Natural killer cell (primary cell): ENCODE results near the gene RYR1. TPM values are rescaled to one million over a fixed set of nuclear protein-coding genes. Genes with fewer than 3 reads are reported as not detected.

Experiments used
- ATAC-seq, 3 donors: fragments of 150-1000 bp in 2 of 3; fragments of 200-7000 bp in 1 of 3; cut with Tn5 transposase; 1 replicate in 1 of 3; 2 replicates in 2 of 3; pipeline ENCODE4 v1.10.0; 2021; ENCODE audit warnings: mild to moderate bottlenecking in 2 of 3, moderate library complexity in 2 of 3
- DNase-seq, 2 donors: peaks; one replicate each; pipeline versions ENCODE4 v3.0.0 to v3.0.0-alpha.2; 2013 to 2021; ENCODE audit warnings: mixed read lengths in 1 of 2
- H3K27ac ChIP-seq: one replicate; pipeline ENCODE4 v1.5.1; 2013; ENCODE audit warnings: mild to moderate bottlenecking, low read length
- H3K27me3 ChIP-seq: one replicate; pipeline ENCODE4 v1.6.1; 2013; ENCODE audit warnings: low read length; ENCODE audit not compliant: control insufficient read depth, insufficient read depth
- H3K36me3 ChIP-seq: one replicate; pipeline ENCODE4 v1.6.1; 2013; ENCODE audit warnings: low read length; ENCODE audit not compliant: control insufficient read depth, insufficient read depth
- H3K4me1 ChIP-seq: one replicate; pipeline ENCODE4 v1.6.1; 2013; ENCODE audit warnings: low read length; ENCODE audit not compliant: control insufficient read depth, insufficient read depth
- H3K4me3 ChIP-seq: one replicate; pipeline ENCODE4 v1.5.1; 2013; ENCODE audit warnings: low read length
- H3K9me3 ChIP-seq: one replicate; pipeline ENCODE4 v1.6.1; 2013; ENCODE audit warnings: low read length; ENCODE audit not compliant: control insufficient read depth, insufficient read depth
- H3K27ac Mint-ChIP-seq, 2 donors: one replicate each; pipeline ENCODE4 v1.8.0; 2022; ENCODE audit warnings: mild to moderate bottlenecking in 2 of 2, mixed read lengths in 2 of 2, moderate library complexity in 1 of 2
- H3K27me3 Mint-ChIP-seq, 2 donors: one replicate each; pipeline ENCODE4 v1.8.0; 2022; ENCODE audit warnings: low read depth in 2 of 2, mixed read lengths in 2 of 2
- H3K36me3 Mint-ChIP-seq: one replicate; pipeline ENCODE4 v1.8.0; 2022; ENCODE audit warnings: mixed read lengths
- H3K4me1 Mint-ChIP-seq, 2 donors: one replicate each; pipeline ENCODE4 v1.8.0; 2022; ENCODE audit warnings: mixed read lengths in 2 of 2
- H3K4me3 Mint-ChIP-seq: one replicate; pipeline ENCODE4 v1.8.0; 2022; ENCODE audit warnings: mild to moderate bottlenecking, moderate library complexity, mixed read lengths
- H3K9me3 Mint-ChIP-seq, 2 donors: one replicate each; pipeline ENCODE4 v1.8.0; 2022; ENCODE audit warnings: mixed read lengths in 2 of 2
- CTCF ChIP-seq: fragments of 200-600 bp; IDR thresholded peaks from one replicate; pipeline ENCODE4 v1.8.0; 2022; ENCODE audit warnings: antibody characterized with exemption
- WGBS: methylation state at CpG from one replicate; pipeline ENCODE4 v1.1.7; 2013; ENCODE audit warnings: missing lambda C conversion rate; ENCODE audit not compliant: insufficient coverage; 5-methylcytosine and 5-hydroxymethylcytosine counted together
- intact Hi-C: fragments of 100-400 bp; cut with micrococcal nuclease; formaldehyde crosslinking; loops from one replicate; pipeline ENCODE4 v1.14.2; 2022
- total RNA-seq, 4 donors: library from RNA; stranded (reverse); fragments of 120-200 nt in 1 of 4; gene quantifications; one replicate each; pipeline versions ENCODE4 v1.2.3 to v1.2.4, GENCODE V29; 2013 to 2022

The RYR1 gene
- total RNA-seq, 3 donors from 2014 or later (not counting 1 experiment from before 2014, with no cell fraction given): 0.05 to 1.0 (median 0.65) TPM

- WGBS: 84% methylated on average over 4 of the region's 5 CpGs
- Mint-ChIP-seq H3K4me1 (peaks cover 0 to 4% of the 10 kb centered on the region in 2 donors), H3K4me3 (no peak overlapping the region), H3K9me3 (no peaks in the 10 kb centered on the region), H3K36me3 (no peaks in the 10 kb centered on the region), H3K27ac (no peak overlapping the region), H3K27me3 (no peaks in the 10 kb centered on the region)
- H3K9me3 ChIP-seq: no peaks in the 10 kb centered on the region
- no peak for ATAC-seq
- no peaks in the 10 kb centered on the region for H3K4me1 ChIP-seq
- no peak overlapping the region for H3K4me3 ChIP-seq
- no peaks in the 10 kb centered on the region for H3K27me3 ChIP-seq
- H3K36me3 ChIP-seq: no peaks in the 10 kb centered on the region
- no peak for TF ChIP-seq CTCF
- no peak for DNase-seq
- H3K27ac ChIP-seq: no peak overlapping the region
- intact Hi-C loops: no loop called here
Observed at GRCh38 chr19:38457202-38457601, 23.7 kb downstream of the RYR1 start.

- intact Hi-C loops: no loop called here
- H3K4me1 ChIP-seq: no peaks in the 10 kb centered on the region
- Mint-ChIP-seq H3K9me3 (no peaks in the 10 kb centered on the region), H3K27ac (no peak overlapping the region), H3K27me3 (no peaks in the 10 kb centered on the region), H3K36me3 (no peaks in the 10 kb centered on the region), H3K4me3 (no peak overlapping the region), H3K4me1 (peaks cover 0 to 4% of the 10 kb centered on the region in 2 donors)
- DNase-seq (no peak), ATAC-seq (no peak)
- no peak overlapping the region for H3K4me3 ChIP-seq
- TF ChIP-seq CTCF: no peak
- no peaks in the 10 kb centered on the region for H3K36me3 ChIP-seq
- WGBS: 92% methylated on average over 15 of the region's 15 CpGs
- H3K27me3 ChIP-seq: no peaks in the 10 kb centered on the region
- no peak overlapping the region for H3K27ac ChIP-seq
- H3K9me3 ChIP-seq: no peaks in the 10 kb centered on the region
Observed at GRCh38 chr19:38457690-38458405, 24.4 kb downstream of the RYR1 start.

- no peak for DNase-seq
- Mint-ChIP-seq H3K4me1 (no peaks in the 10 kb centered on the region), H3K36me3 (no peaks in the 10 kb centered on the region), H3K4me3 (no peak overlapping the region), H3K9me3 (no peaks in the 10 kb centered on the region), H3K27ac (no peak overlapping the region), H3K27me3 (no peaks in the 10 kb centered on the region)
- intact Hi-C loops: no loop called here
- ATAC-seq: no peak
- Histone ChIP-seq H3K27ac (no peak overlapping the region), H3K9me3 (no peaks in the 10 kb centered on the region), H3K4me3 (no peak overlapping the region), H3K27me3 (no peaks in the 10 kb centered on the region), H3K4me1 (no peaks in the 10 kb centered on the region), H3K36me3 (no peaks in the 10 kb centered on the region)
- TF ChIP-seq CTCF: no peak
- WGBS: 86% methylated on average over 13 of the region's 13 CpGs
Observed at GRCh38 chr19:38458991-38459390, 25.5 kb downstream of the RYR1 start.

- Histone ChIP-seq H3K9me3 (no peaks in the 10 kb centered on the region), H3K27ac (no peak overlapping the region), H3K27me3 (no peaks in the 10 kb centered on the region), H3K4me1 (no peaks in the 10 kb centered on the region), H3K4me3 (no peak overlapping the region), H3K36me3 (no peaks in the 10 kb centered on the region)
- TF ChIP-seq CTCF: no peak
- intact Hi-C loops: no loop called here
- Mint-ChIP-seq H3K27ac (no peak overlapping the region), H3K36me3 (no peaks in the 10 kb centered on the region), H3K9me3 (no peaks in the 10 kb centered on the region), H3K4me1 (no peaks in the 10 kb centered on the region), H3K4me3 (no peak overlapping the region), H3K27me3 (peaks cover 0 to 2% of the 10 kb centered on the region in 2 donors)
- DNase-seq (no peak), ATAC-seq (no peak)
- WGBS: 90% methylated on average over 18 of the region's 18 CpGs
Observed at GRCh38 chr19:38463365-38463764, 29.9 kb downstream of the RYR1 start.
